GM12891 (cell line): Measurements from ENCODE around the gene CAMTA1.

ENCODE experiments used
- POLR2A ChIP-seq: IDR thresholded peaks from 2 replicates; pipeline ENCODE4 v1.6.1; 2011; ENCODE audit warnings: low read depth, low read length, control low read depth
- POLR2AphosphoS5 ChIP-seq: IDR thresholded peaks from 2 replicates; pipeline ENCODE4 v1.6.1; 2011; ENCODE audit warnings: low read depth, low read length, control low read depth
- SPI1 ChIP-seq: IDR thresholded peaks from 2 replicates; pipeline ENCODE4 v1.6.1; 2011; ENCODE audit warnings: low read depth, low read length, control low read depth

- TF ChIP-seq POLR2AphosphoS5 = no peak
- no peak for TF ChIP-seq POLR2A
- TF ChIP-seq SPI1 = no peak
These were observed 691.1 kb downstream of the CAMTA1 start for GRCh38 chr1:7476402-7476801.
